Hepatocyte (in vitro differentiated cells): Measurements from ENCODE around the gene IGFALS. TPM values are rescaled to one million over a fixed set of nuclear protein-coding genes. Genes with fewer than 3 reads are reported as not detected.
A peak's percentile ranks its signal among the peaks of the same experiment; 100 is the strongest.

Source experiments
- DNase-seq: peaks from one replicate; pipeline ENCODE4 v3.0.0-alpha.2; 2016; ENCODE audit warnings: low spot score
- H2AFZ ChIP-seq: fragments of 200-600 bp; sonication (generic); 2 replicates; pipeline ENCODE4 v1.6.0; 2016; ENCODE audit warnings: antibody characterized with exemption, mild to moderate bottlenecking
- H3K27ac ChIP-seq: fragments of 200-600 bp; sonication (generic); 2 replicates; pipeline ENCODE4 v1.5.1; 2016; ENCODE audit warnings: mild to moderate bottlenecking
- H3K27me3 ChIP-seq: fragments of 200-600 bp; sonication (generic); 2 replicates; pipeline ENCODE4 v1.6.1; 2016
- H3K36me3 ChIP-seq: fragments of 200-600 bp; sonication (generic); replicated peaks from 2 replicates; pipeline ENCODE4 v1.5.1; 2016; ENCODE audit warnings: low read depth; ENCODE audit not compliant: insufficient read depth
- H3K4me1 ChIP-seq: fragments of 200-600 bp; sonication (generic); 2 replicates; pipeline ENCODE4 v1.5.1; 2016; ENCODE audit warnings: mild to moderate bottlenecking, moderate library complexity; ENCODE audit not compliant: insufficient read depth
- H3K4me2 ChIP-seq: fragments of 200-600 bp; sonication (generic); 2 replicates; pipeline ENCODE4 v1.6.0; 2016
- H3K4me3 ChIP-seq: fragments of 200-600 bp; sonication (generic); 2 replicates; pipeline ENCODE4 v1.5.1; 2016; ENCODE audit warnings: mild to moderate bottlenecking
- H3K79me2 ChIP-seq: fragments of 200-600 bp; sonication (generic); 2 replicates; pipeline ENCODE4 v1.6.0; 2017; ENCODE audit warnings: mild to moderate bottlenecking
- H3K9me2 ChIP-seq: fragments of 200-600 bp; sonication (generic); replicated peaks from 2 replicates; pipeline ENCODE4 v1.6.0; 2017; ENCODE audit warnings: mild to moderate bottlenecking; ENCODE audit not compliant: insufficient read depth
- H3K9me3 ChIP-seq: fragments of 200-600 bp; sonication (generic); 2 replicates; pipeline ENCODE4 v1.5.1; 2016; ENCODE audit warnings: low read depth, mild to moderate bottlenecking
- H4K20me1 ChIP-seq: fragments of 200-600 bp; sonication (generic); 2 replicates; pipeline ENCODE4 v1.6.0; 2016; ENCODE audit warnings: mild to moderate bottlenecking; ENCODE audit not compliant: insufficient read depth, poor library complexity, severe bottlenecking
- CTCF ChIP-seq: fragments of 200-600 bp; sonication (generic); IDR thresholded peaks from 2 replicates; pipeline ENCODE4 v1.5.1; 2016; ENCODE audit warnings: antibody characterized with exemption, mild to moderate bottlenecking; ENCODE audit not compliant: poor library complexity
- EZH2 ChIP-seq: fragments of 200-600 bp; sonication (generic); IDR thresholded peaks from 2 replicates; pipeline ENCODE4 v1.6.1; 2016; ENCODE audit warnings: antibody characterized with exemption, mild to moderate bottlenecking, borderline replicate concordance
- EZH2phosphoT487 ChIP-seq: fragments of 200-600 bp; sonication (generic); IDR thresholded peaks from one replicate; pipeline ENCODE4 v1.6.1; 2018; ENCODE audit warnings: antibody characterized with exemption, mild to moderate bottlenecking, low read depth, moderate library complexity; ENCODE audit not compliant: unreplicated experiment, severe bottlenecking
- WGBS: methylation state at CpG from one replicate; pipeline ENCODE4 v1.1.6; 2016; ENCODE audit warnings: low lambda C conversion rate; ENCODE audit errors: missing lambda C conversion rate; 5-methylcytosine and 5-hydroxymethylcytosine counted together
- polyA plus RNA-seq: library from polyadenylated mRNA; unstranded; fragments of >200 nt; fragmentation: Nextera tagmentation; extraction: Ambion mirVana; gene quantifications from 2 replicates; pipeline ENCODE4 v1.2.1, GENCODE V29; 2016
- total RNA-seq: library from RNA; depleted of rRNA; stranded (reverse); fragments of >200 nt; gene quantifications from 2 replicates; pipeline ENCODE4 v1.2.3, GENCODE V29; 2014

Gene IGFALS
- total and polyA plus RNA-seq, 2 experiments from 2014 or later: 11.2 to 12.6 TPM

DNA sequence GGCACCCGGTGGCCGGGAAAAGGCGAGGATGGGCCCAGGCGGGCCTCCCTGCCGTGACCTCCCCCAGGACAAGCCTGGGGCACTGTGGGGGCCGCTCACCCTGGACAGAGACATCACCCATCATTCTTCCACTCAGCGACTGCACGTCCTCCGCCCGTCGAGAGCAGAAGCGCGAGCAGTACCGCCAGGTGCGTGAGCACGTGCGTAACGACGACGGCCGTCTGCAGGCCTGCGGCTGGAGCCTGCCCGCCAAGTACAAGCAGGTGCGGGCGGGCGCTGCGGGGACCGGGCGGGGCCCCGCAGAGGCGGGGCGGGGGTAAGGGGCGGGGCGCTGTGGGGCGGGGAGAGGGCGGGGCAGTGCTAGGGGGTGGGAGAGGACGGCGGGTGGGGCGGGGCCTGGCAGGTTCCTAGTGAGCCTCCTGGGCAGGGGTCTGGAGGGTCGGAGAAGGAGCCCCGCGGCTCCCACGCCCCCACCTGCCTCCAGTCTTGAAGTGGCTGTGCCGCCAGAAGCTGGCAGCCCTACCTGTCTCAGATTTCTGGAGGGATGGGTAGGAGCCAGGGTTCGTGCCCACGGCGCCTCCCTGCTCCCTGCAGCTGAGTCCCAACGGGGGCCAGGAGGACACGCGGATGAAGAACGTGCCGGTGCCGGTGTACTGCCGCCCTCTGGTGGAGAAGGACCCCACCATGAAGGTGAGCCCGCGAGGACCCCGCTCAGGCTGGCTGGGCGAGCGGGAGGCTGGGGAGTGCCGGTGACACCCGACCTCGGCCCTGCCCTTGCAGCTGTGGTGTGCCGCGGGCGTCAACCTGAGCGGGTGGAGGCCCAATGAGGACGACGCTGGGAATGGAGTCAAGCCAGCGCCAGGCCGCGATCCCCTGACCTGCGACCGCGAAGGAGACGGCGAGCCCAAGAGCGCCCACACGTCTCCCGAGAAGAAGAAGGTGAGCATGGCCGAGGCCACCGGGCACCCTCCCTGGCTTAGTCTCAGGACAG is 29.7 kb downstream of the IGFALS start:
- H4K20me1 ChIP-seq: peaks cover 3% of the 10 kb centered on the region
- 73% methylated on average over 60 of the region's 81 CpGs for WGBS
- DNase-seq: no peak
- no peak overlapping the region for H3K4me2 ChIP-seq
- H3K36me3 ChIP-seq: no peaks in the 10 kb centered on the region
- no peaks in the 10 kb centered on the region for H3K9me2 ChIP-seq
- no peaks in the 10 kb centered on the region for H3K9me3 ChIP-seq
- no peak overlapping the region for H2AFZ ChIP-seq
- H3K27ac ChIP-seq: no peak overlapping the region
- H3K4me3 ChIP-seq: no peak overlapping the region
- no peak for TF ChIP-seq EZH2
- no peak for TF ChIP-seq EZH2phosphoT487
- peak; percentile 43 for TF ChIP-seq CTCF
- H3K4me1 ChIP-seq: no peaks in the 10 kb centered on the region
- H3K79me2 ChIP-seq: no peaks in the 10 kb centered on the region
- no peaks in the 10 kb centered on the region for H3K27me3 ChIP-seq

DNA sequence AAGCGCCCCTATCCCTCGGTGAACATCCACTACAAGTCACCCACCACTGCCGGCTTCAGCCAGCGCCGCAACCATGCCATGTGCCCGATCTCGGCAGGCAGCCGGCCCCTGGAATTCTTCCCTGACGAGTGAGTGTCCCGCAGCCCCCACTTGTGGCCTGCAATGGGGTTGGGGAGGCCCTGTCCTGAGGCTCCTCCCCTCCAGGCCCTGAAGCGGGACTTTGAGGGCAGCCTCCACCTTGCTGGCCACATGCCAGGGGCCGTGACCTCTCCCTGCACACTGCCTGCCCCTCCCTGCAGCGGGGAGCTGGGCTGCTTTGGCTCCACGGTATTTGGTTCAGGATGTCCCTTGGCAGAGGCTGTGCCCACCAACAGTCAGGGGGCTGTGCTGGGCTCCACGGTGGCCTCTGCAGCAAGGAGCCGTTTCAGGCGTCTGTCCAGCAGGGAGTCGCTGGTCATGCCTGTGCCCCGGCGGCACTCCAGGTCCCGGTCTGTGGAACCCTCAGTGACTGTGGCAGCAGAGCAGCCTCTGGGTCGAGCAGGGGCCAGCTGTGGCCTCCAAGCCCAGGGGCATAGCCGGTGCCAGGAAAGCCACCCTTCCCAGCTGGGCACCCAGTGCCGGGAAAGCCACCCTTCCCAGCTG is 30.5 kb downstream of the IGFALS start:
- Histone ChIP-seq H4K20me1 (peaks cover 3% of the 10 kb centered on the region), H3K36me3 (no peaks in the 10 kb centered on the region)

GRCh38 chr16:1762196-1762878 is 31.2 kb downstream of the IGFALS start:
- H3K79me2 ChIP-seq: no peaks in the 10 kb centered on the region
- H3K4me3 ChIP-seq: no peak overlapping the region
- no peaks in the 10 kb centered on the region for H3K9me3 ChIP-seq
- H4K20me1 ChIP-seq: peaks cover 3% of the 10 kb centered on the region
- no peak overlapping the region for H2AFZ ChIP-seq
- no peaks in the 10 kb centered on the region for H3K36me3 ChIP-seq
- no peaks in the 10 kb centered on the region for H3K27me3 ChIP-seq
- no peak overlapping the region for H3K27ac ChIP-seq
- peaks cover 8% of the 10 kb centered on the region for H3K4me1 ChIP-seq
- WGBS: 96% methylated on average over 27 of the region's 30 CpGs
- no peak overlapping the region for H3K4me2 ChIP-seq
- TF ChIP-seq EZH2phosphoT487: no peak
- TF ChIP-seq EZH2: no peak
- no peak for TF ChIP-seq CTCF
- no peaks in the 10 kb centered on the region for H3K9me2 ChIP-seq
- no peak for DNase-seq

More for the DNA sequence above, 30.5 kb downstream of the IGFALS start:
- Histone ChIP-seq H2AFZ (no peak overlapping the region), H3K4me2 (no peak overlapping the region), H3K79me2 (no peaks in the 10 kb centered on the region), H3K27ac (no peak overlapping the region), H3K9me3 (no peaks in the 10 kb centered on the region), H3K4me1 (peaks cover 2% of the 10 kb centered on the region), H3K27me3 (no peaks in the 10 kb centered on the region), H3K4me3 (no peak overlapping the region), H3K9me2 (no peaks in the 10 kb centered on the region)
- WGBS: 92% methylated on average over 22 of the region's 24 CpGs
- TF ChIP-seq EZH2 (no peak), EZH2phosphoT487 (no peak), CTCF (no peak)
- no peak for DNase-seq
